Muscle layer of duodenum (tissue), 2 donors: ENCODE results near the gene KSR2.

Experiments
- H3K27ac ChIP-seq: one replicate; pipeline ENCODE4 v1.7.0; 2013; ENCODE audit warnings: mild to moderate bottlenecking, low read length
- H3K27me3 ChIP-seq: one replicate; pipeline ENCODE4 v1.7.0; 2013; ENCODE audit warnings: low read depth, mild to moderate bottlenecking, control low read depth, low read length
- H3K36me3 ChIP-seq, 2 donors: one replicate each; pipeline ENCODE4 v1.7.0; 2013; ENCODE audit warnings: low read length in 2 of 2, control low read depth in 1 of 2, mild to moderate bottlenecking in 1 of 2; ENCODE audit not compliant: insufficient read depth in 2 of 2, control insufficient read depth in 1 of 2
- H3K4me1 ChIP-seq, 2 donors: one replicate each; pipeline ENCODE4 v1.7.0; 2013; ENCODE audit warnings: low read length in 2 of 2, mild to moderate bottlenecking in 2 of 2, control low read depth in 1 of 2, moderate library complexity in 1 of 2; ENCODE audit not compliant: insufficient read depth in 2 of 2, control insufficient read depth in 1 of 2
- H3K4me3 ChIP-seq, 2 donors: one replicate each; pipeline ENCODE4 v1.7.0; 2013; ENCODE audit warnings: low read length in 2 of 2, low read depth in 1 of 2, mild to moderate bottlenecking in 1 of 2
- H3K9me3 ChIP-seq, 2 donors: one replicate each; pipeline ENCODE4 v1.7.0; 2013; ENCODE audit warnings: low read length in 2 of 2, control low read depth in 1 of 2, mild to moderate bottlenecking in 1 of 2; ENCODE audit not compliant: control insufficient read depth in 1 of 2
- donor health status: healthy.

Gene KSR2

GRCh38 chr12:117521346-117521745, 447.4 kb downstream of the KSR2 start:
- Histone ChIP-seq H3K27ac (no peak overlapping the region), H3K36me3 (no peaks in the 10 kb centered on the region), H3K4me3 (no peak overlapping the region), H3K9me3 (peaks cover 3 to 4% of the 10 kb centered on the region in 2 donors), H3K27me3 (no peaks in the 10 kb centered on the region), H3K4me1 (no peaks in the 10 kb centered on the region)

DNA sequence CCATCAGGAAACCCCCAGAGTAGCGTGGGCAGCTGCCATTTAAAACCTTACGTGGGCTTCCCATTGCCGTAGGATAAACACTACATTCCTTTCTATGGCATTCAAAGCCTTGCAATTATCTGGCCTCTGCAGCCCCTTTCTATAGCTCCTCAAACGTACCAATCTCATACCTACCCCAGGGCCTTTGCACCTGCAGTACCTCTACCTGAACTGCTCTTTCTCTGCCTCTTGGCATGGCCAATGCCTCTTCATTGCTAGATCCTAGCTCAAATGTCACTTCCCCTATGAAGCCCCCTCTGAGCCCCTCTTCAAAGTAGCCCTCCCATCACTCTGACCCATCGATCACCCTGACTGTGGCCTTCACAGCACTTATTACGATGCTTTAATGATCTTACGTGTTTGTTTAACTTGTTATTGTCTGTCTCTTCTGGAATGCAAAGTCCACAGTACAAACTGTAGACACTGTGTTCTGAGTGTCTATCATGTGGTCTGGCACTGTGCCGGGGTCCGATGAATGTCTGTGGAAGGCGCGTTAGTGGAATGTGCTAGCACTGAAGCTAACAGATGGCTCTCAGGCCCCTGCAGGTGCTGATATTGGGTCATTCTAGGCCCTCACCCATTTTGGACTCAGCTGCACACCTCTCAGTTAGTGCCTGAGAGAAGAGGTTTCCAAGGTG, 450.1 kb downstream of the KSR2 start:
- Histone ChIP-seq H3K4me3 (no peak overlapping the region), H3K27me3 (no peaks in the 10 kb centered on the region), H3K4me1 (no peaks in the 10 kb centered on the region), H3K27ac (no peak overlapping the region), H3K9me3 (peaks cover 3 to 4% of the 10 kb centered on the region in 2 donors), H3K36me3 (no peaks in the 10 kb centered on the region)

- no peak overlapping the region for H3K27ac ChIP-seq
- no peaks in the 10 kb centered on the region for H3K4me1 ChIP-seq
- no peaks in the 10 kb centered on the region for H3K36me3 ChIP-seq
- H3K9me3 ChIP-seq: peaks cover 3 to 4% of the 10 kb centered on the region in 2 donors
- H3K27me3 ChIP-seq: no peaks in the 10 kb centered on the region
- H3K4me3 ChIP-seq: no peak overlapping the region
Observed at GRCh38 chr12:117517219-117517739, 451.5 kb downstream of the KSR2 start.

DNA sequence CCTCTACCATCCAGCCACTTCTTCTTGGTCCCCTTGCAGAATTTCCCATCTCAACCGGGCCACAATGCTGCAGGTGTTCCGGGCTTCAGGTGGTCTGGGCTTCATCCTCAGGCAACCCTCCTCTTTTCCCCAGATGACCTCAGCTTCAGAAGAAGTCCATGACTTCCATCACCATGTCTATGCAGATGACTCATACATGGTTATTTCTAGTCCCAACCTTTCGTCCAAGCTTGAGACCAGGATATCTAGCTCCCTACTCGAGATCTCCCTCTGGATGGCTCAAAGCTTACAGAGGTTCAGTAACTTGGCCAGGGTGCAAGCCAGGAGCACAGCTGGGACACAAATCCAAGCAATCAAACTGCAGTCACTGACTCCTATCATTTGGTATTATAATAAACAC, 452.8 kb downstream of the KSR2 start:
- Histone ChIP-seq H3K27ac (no peak overlapping the region), H3K27me3 (no peaks in the 10 kb centered on the region), H3K4me1 (no peaks in the 10 kb centered on the region), H3K36me3 (no peaks in the 10 kb centered on the region), H3K9me3 (peaks cover 3 to 4% of the 10 kb centered on the region in 2 donors), H3K4me3 (no peak overlapping the region)

DNA sequence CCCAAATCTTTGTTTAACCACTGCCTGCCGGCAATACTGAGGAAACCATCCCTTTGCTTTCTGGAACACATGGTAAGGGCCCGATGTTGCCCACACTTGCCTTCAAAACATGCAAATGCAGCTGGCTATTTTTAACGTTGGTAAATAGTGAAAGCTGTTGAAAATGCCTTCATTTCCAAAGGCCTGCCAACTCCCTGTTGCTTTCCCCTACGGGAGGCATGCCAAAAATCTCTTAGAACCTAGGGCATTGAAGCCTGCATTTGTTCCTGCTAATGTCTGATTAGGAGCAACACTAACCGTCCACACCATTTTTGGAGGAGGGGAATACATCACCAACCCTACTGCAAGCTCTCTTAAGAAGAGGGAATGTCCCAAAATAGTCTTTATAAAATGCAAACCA, 454.8 kb downstream of the KSR2 start:
- peaks cover 3 to 4% of the 10 kb centered on the region in 2 donors for H3K9me3 ChIP-seq
- no peak overlapping the region for H3K4me3 ChIP-seq
- H3K27ac ChIP-seq: no peak overlapping the region
- no peaks in the 10 kb centered on the region for H3K36me3 ChIP-seq
- H3K4me1 ChIP-seq: no peaks in the 10 kb centered on the region
- no peaks in the 10 kb centered on the region for H3K27me3 ChIP-seq

- Histone ChIP-seq H3K9me3 (peaks cover 3 to 4% of the 10 kb centered on the region in 2 donors), H3K36me3 (no peaks in the 10 kb centered on the region), H3K27ac (no peak overlapping the region), H3K27me3 (no peaks in the 10 kb centered on the region), H3K4me3 (no peak overlapping the region), H3K4me1 (no peaks in the 10 kb centered on the region)
Observed at GRCh38 chr12:117513353-117513752, 455.4 kb downstream of the KSR2 start.

DNA sequence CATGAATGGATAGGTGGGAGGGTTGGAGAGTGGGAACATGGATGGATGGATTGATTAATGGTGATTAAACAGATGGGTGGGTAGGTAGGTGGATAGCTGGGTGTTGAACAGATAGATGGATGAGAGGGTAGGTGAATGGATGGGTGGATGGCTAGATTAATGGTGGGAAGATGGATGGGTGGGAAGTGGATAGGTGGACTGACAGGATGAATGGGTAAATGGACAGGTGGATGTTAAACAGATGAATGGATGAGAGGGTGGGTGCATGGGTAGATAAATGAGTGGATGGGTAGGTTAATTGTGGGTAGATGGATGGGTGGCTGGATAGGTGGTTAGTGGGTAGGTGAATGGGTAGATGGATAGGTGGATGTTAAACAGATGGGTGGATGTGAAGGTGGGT, 460.3 kb downstream of the KSR2 start:
- H3K4me3 ChIP-seq: no peak overlapping the region
- no peaks in the 10 kb centered on the region for H3K4me1 ChIP-seq
- no peak overlapping the region for H3K27ac ChIP-seq
- H3K36me3 ChIP-seq: no peaks in the 10 kb centered on the region
- no peaks in the 10 kb centered on the region for H3K27me3 ChIP-seq
- no peaks in the 10 kb centered on the region for H3K9me3 ChIP-seq

- no peak overlapping the region for H3K27ac ChIP-seq
- no peaks in the 10 kb centered on the region for H3K27me3 ChIP-seq
- no peaks in the 10 kb centered on the region for H3K36me3 ChIP-seq
- H3K4me1 ChIP-seq: no peaks in the 10 kb centered on the region
- no peak overlapping the region for H3K4me3 ChIP-seq
- no peaks in the 10 kb centered on the region for H3K9me3 ChIP-seq
Observed at GRCh38 chr12:117507548-117507947, 461.2 kb downstream of the KSR2 start.

- H3K36me3 ChIP-seq: no peaks in the 10 kb centered on the region
- H3K4me3 ChIP-seq: no peak overlapping the region
- H3K9me3 ChIP-seq: no peaks in the 10 kb centered on the region
- no peaks in the 10 kb centered on the region for H3K4me1 ChIP-seq
- H3K27me3 ChIP-seq: no peaks in the 10 kb centered on the region
- no peak overlapping the region for H3K27ac ChIP-seq
Observed at GRCh38 chr12:117506333-117506732, 462.5 kb downstream of the KSR2 start.

- Histone ChIP-seq H3K4me3 (no peak overlapping the region), H3K27me3 (no peaks in the 10 kb centered on the region), H3K27ac (no peak overlapping the region), H3K36me3 (no peaks in the 10 kb centered on the region), H3K9me3 (no peaks in the 10 kb centered on the region), H3K4me1 (no peaks in the 10 kb centered on the region)
Observed at GRCh38 chr12:117502633-117503032, 466.2 kb downstream of the KSR2 start.

GRCh38 chr12:117502233-117502632, 466.6 kb downstream of the KSR2 start:
- H3K4me1 ChIP-seq: no peaks in the 10 kb centered on the region
- H3K27ac ChIP-seq: no peak overlapping the region

More at GRCh38 chr12:117502233-117502632, 466.6 kb downstream of the KSR2 start:
- H3K4me3 ChIP-seq: no peak overlapping the region
- no peaks in the 10 kb centered on the region for H3K9me3 ChIP-seq
- H3K36me3 ChIP-seq: no peaks in the 10 kb centered on the region
- no peaks in the 10 kb centered on the region for H3K27me3 ChIP-seq
